Adrenal gland (tissue), 5 donors: ENCODE measurements around the gene ADD3.

Source experiments
- CTCF ChIP-seq, 6 experiments: fragments of 450-650 bp in 4 of 6; fragments of 200-600 bp in 2 of 6; sonication (generic) in 1 of 6; IDR thresholded peaks; 1 replicate in 5 of 6; 2 replicates in 1 of 6; pipeline versions ENCODE4 v1.5.1 to v1.8.0; 2016 to 2021; ENCODE audit warnings: antibody characterized with exemption in 6 of 6, mild to moderate bottlenecking in 2 of 6, moderate library complexity in 1 of 6
- POLR2A ChIP-seq, 2 donors: fragments of 450-650 bp; IDR thresholded peaks; one replicate each; pipeline ENCODE4 v1.6.1; 2017; ENCODE audit warnings: antibody characterized with exemption in 2 of 2, mild to moderate bottlenecking in 2 of 2, moderate library complexity in 1 of 2
- donor health status: DM: no; HTN: no; CAD: no.

- no peak for TF ChIP-seq POLR2A (IDR thresholded peaks at IDR 0.05)
- no peak for TF ChIP-seq CTCF (IDR thresholded peaks at IDR 0.05)
Observed at GRCh38 chr10:110175406-110175805, 167.6 kb downstream of the ADD3 start.
